HG02678 (cell line): ENCODE data around the gene AFF1.
A peak's percentile ranks its signal among the peaks of the same experiment; 100 is the strongest.

Experiments used
- ATAC-seq: cut with Tn5 transposase; IDR thresholded peaks from one replicate; pipeline ENCODE4 v1.9.1; 2021; ENCODE audit warnings: mild to moderate bottlenecking, moderate library complexity; ENCODE audit not compliant: unreplicated experiment

Gene AFF1

GRCh38 chr4:86918539-86919072 is 16.2 kb upstream of the AFF1 start:
- ATAC-seq: no peak

DNA sequence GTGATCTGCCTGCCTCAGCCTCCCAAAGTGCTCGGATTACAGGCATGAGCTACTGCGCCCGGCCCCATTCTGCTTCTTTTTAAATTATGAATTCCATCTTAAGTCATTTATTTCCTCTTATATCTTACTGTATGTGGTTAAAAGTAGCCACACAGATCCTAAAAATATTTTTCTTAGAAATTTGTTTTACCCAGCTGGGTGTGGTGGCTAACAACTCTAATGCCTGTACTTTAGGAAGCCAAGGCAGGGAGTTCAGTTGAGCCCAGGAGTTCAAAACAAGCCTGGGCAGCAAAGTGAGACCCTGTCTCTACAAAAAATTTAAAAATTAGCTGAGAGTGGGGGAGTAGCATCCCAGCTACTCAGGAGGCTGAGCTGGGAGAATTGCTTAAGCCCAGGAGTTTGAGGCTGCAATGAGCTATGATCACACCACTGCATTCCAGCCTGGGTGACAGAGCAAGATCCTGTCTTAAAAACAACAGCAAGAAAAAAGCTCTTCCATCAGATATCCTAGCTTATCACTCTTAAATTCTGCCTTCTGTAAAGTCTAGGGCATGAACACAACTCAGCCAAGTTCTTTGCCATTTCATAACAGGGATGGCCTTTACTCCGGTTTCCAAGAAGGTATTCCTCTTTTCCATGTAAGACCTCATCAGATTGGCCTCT is 15.1 kb upstream of the AFF1 start:
- ATAC-seq: no peak

DNA sequence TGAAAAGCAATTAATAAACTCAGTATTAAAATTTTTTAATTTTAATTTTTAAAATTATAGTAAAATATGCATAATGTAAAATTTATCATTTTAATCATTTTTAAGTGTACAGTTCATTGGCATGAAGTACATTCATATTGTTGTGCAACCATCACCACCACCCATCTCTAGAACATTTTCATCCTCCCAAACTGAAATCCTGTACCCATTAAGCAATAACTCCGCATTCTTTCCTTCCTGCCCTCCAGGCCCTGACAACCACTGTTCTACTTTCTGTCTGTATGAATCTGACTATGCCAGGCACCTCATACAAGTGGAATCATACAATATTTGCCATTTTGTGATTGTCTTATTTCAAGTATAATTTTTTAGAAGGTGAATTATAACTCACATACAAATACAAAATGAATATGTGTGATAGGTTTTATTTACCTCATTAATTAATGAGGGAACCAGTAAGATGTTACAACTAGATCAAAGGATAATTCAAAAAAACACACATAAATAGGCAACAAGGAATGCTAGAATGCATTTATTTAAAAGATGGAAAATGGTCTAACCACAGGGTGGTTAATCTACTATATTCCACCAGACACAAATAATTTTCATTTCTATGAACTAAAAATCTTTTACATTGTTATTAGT is 13.1 kb upstream of the AFF1 start:
- ATAC-seq: no peak

DNA sequence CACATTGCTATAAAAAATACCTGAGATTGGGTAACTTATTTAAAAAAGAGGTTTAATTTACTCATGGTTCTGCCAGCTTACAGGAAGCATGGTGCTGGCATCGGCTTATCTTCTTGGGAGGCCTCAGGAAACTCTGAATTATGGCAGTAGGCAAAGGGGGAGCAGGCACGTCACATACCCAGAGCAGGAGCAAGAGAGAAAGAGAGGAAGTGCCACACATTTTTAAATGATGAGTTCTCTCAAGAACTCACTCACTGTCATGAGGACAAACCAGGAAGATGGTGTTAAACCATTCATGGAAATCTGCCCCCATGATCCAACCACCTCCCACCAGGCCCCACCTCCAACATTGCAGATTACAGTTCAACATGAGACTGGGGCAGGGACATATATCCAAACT is 10.0 kb upstream of the AFF1 start:
- no peak for ATAC-seq

- no peak for ATAC-seq
Measured at GRCh38 chr4:86926435-86927086, 8.2 kb upstream of the AFF1 start.

DNA sequence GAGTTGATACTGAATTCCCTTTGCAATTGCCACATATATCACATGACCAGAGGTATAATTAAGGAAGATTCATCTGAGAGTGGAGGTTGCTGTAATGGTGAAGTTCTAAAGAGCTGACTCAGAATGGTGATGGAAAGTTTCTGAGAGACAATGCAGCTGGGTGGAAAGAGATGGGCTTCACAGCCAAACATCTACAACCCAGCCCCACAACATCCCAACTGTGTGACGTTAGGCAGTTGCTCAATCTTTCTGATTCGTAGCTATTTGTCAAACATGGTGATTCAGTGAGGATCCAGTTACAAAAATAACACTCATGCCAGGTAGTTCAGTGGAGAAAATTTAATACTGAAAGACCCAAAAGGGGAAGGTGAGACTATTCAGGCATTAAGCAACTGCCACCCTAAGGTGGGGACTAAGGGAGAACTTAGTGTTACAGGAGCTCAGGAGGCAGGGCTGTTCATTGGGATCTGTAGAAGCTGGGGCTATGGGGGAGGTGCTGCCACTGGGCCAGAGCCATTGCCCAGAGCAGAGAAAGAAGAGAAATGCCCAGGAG is 6.9 kb upstream of the AFF1 start:
- ATAC-seq: no peak

GRCh38 chr4:86928400-86929255 is 6.2 kb upstream of the AFF1 start:
- ATAC-seq: no peak

- no peak for ATAC-seq
Measured at GRCh38 chr4:86934147-86934770, 552 bp upstream of the AFF1 start.

- peak; percentile 0 for ATAC-seq
Measured at GRCh38 chr4:86935566-86935852, 698 bp downstream of the AFF1 start.

DNA sequence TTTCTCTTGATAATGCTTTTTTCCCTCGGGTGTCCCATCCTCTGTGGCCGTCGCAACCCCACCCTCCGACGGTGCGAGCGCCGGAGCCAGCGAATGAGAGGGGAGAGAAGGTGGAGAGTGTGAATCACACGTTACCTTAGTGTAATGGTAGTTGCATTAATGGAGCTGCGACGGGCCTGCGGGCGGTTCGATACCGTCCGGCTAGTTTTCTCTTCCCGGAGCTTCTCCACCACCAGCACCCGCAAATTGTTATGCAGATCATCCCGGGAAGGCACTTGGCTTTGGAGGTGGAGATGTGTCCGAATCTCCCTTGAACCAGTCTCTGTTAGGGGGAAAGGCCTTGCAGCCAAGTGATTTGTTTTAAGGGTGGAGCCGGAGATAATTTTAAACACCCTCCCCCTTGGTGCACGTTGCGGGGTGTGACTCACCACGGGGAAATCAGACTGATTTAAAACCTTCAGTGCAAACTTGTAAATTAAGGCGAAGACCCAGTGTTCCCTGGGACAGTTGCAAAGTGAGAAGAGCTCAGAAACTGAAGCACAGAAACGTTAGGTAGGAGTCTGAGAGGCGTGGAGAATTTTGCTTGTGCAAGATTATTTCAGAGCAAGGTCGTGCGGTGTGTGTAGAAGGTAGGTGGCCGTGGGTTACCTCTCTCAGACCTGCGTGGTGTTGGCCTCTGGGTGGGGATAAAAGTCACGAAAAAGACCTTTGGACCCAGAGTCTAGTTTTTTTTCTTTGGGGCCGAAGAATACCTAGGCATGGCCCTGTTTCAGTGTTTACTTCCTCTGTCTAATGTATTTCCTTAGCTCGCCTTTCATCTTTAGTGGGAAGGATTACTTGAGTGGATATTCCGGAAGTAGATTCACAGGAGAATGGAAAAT is 1.3 kb downstream of the AFF1 start:
- peak; percentile 32 for ATAC-seq

GRCh38 chr4:86938771-86939520 is 4.1 kb downstream of the AFF1 start:
- no peak for ATAC-seq

DNA sequence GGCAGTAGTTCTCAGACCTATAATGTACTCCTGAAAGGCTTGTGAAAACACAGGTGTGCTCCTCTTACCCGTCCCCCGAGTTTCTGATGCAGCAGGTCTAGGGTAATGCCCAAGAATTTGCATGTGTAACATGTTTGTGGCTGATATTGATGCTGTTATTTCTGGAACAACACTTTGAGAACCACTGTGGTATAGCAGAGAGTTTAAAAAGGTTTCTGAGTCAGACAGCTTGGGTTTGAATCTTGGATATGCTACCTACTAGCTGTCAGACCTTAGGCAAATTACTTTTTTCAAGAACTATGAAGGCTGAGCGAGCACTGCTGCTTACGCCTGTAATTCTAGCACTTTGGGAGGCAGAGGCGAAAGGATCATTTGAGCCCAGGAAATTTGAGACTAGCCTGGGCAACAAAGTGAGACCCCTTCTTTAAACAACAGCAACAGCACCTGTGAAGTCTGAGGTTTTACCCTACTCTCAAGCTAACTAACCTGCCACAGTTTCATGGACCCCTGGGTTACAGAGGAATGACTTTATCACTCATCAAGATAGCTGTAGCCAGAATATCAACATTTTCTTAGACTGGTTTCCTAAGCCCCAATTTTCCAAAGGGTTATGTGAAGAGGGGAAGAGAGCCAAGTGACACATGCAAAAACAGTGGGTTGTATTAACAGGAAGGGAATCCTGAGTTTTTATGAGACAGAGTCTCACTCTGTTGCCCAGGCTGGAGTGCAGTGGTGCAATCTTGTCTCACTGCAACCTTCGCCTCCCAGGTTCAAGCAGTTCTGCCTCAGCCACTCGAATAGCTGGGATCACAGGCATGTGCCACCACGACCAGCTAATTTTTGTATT is 5.1 kb downstream of the AFF1 start:
- ATAC-seq: peak; percentile 59

GRCh38 chr4:86940920-86941460 is 6.2 kb downstream of the AFF1 start:
- no peak for ATAC-seq

DNA sequence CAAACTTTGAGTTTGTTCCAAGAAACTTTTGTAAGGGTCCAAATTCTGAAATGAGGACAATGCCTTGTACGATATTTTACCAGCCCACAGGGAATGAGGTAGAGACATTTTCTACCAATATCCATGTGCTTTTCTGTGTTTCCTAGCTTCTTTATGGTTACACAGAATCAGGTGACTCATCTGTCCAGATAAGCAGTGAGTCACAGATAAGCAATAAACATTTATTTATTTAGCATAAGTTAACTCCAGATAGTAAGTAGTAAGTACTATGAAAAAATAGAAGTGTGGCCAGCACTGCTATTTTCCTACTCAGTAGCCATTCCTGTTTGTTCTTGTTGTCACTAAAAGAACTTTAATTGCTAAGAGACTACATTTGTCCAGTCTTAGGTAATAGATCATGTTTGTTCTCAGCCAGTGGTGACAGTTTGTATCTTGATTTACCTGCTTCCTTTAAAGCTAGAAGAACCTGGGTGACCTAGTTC is 7.4 kb downstream of the AFF1 start:
- no peak for ATAC-seq

- no peak for ATAC-seq
Measured at GRCh38 chr4:86944964-86945781, 10.4 kb downstream of the AFF1 start.

DNA sequence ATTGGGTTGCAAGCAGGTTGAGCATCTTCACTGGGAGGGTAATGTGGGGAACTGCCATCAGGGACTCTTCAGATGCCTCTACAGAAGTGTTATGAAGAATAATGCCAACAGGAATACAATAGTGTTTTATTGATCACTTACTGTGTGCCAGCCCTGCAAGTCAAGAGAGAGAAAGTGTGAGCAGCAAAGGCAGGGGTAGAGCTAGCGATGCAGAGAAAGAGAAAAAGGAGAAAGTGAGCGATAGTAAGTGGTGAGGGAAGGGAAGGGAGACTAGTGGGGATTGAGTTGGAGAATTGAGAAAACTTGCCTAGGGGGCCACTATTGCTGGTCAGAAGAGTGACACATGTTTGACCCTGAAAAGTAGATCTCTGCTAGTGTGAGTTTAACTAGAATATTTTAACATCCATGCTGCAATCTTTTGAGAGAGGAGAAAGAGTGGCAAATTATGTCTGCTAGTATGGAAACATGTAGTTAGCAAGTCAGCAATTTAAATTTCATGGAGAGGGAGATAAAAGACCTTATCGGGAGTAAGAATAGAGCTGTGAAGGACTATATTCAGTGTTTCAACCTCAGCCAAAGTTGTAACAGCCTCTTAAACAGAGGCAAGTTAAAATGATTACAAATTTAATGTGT is 12.2 kb downstream of the AFF1 start:
- ATAC-seq: no peak
